DMS153 (cell line): ENCODE results near the gene SPA17.
A peak's percentile ranks its signal among the peaks of the same experiment; 100 is the strongest.

ENCODE experiments used
- DNase-seq: peaks from one replicate; lab custom pipeline; 2025; lab: John Stamatoyannopoulos, UW

SPA17 gene

DNA sequence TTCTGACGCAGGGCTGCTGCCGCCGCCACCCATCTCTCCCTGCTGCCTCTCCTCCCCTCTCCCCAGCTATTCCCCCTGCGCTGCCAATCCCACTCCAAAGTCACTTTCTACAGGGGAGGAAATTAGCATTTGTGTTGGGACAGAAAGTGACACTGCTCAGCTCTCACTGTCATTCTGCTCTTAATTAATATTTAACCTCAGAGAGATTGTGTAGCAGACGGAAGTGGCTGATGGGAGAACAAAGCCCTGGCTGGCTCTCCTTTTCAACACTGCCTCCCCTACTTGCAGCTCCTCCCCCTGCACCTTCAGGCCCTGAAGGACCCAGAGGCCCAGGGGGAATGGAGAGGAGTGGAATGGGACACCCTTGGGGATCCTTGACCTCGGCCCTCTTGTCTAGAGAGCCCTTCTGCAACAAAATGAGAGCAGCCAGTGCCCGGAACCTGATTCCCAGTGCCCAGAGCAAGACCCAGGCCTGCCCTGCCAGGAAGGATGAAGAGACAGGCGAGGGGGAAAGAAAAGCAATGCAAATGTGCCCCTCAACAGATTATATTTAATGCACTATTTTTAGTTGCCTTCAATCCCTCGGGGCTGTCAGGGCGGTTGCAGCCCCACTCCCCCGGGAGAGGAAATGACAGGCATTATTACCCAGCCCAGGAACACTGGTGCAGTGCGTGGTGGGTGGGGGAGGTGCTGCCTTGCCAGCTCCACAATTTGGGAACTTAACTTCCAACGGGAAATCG, 51.4 kb downstream of the SPA17 start:
- no peak for DNase-seq

DNA sequence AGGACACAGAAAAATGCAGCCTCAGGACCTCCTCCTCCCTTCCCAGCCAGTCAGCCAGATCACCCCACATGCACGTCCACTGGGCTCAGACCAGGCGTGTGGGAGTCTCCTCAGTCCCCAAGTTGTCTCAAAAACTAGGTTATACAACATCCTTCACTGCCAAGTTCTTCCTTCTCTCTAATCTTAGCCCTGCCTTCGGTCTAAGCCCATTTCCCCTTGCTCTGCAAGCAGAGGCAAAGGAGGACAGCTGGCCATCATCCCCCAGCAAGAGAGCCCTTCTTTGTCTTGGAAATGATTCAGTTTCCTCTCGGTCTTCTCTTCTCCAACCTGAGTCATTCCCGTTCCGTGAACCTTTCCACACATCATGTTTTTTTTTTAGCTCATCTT, 52.0 kb downstream of the SPA17 start:
- no peak for DNase-seq

DNA sequence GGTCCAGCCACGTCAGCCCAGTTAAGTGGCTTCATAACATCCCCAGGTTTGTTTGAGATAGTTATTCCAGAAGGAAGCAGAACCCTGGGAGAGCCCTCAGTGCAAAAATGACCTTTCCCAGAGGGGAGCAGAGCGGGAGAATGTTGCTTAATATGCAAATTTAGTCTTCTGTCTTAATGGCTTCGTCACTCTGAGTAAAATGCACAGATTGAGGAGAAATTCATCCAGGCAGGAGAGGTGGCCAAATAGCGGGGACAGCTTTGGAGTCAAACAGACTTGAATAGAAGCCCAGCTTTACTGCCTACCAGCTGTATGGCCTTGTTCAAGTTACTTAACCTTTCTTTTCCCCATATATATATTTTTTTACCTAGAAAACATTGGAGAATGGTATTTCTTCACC, 53.8 kb downstream of the SPA17 start:
- DNase-seq: no peak

DNA sequence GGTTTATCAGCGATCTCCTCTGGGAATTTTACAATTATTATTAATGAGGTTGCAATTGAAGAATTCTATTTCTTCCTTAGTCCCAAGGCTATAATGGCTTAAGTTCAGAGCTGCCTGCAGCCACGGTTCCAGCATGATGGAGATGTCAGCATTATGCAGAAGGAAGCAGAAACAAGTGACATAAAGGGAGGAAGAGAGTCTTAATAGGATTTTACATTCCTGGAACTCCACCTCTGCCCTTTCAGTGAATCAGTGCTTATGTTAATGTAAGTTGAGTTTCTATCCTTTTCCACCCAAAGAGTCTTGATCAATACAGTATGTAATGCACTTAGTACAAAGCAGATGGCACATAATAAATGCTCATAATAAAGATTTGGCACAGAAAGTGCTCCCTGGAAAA, 54.4 kb downstream of the SPA17 start:
- no peak for DNase-seq

DNA sequence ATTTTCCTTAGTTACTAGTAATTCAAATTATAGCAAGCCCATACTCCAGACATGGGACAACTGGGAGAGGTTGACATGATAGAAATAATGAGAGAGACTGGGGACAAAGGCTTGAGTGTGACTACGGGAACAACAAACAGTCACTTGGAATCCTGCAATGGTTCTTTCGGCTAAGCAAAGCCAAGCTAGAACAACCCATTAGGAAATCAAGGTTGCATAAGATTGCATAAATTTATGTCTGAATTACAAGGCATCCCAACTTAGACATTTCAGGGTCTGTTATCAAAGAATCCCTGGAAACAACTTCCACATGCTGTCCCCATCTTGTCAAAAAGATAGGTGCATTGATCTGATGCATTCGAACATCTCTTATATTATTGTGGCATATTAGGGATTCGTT, 55.9 kb downstream of the SPA17 start:
- no peak for DNase-seq

DNA sequence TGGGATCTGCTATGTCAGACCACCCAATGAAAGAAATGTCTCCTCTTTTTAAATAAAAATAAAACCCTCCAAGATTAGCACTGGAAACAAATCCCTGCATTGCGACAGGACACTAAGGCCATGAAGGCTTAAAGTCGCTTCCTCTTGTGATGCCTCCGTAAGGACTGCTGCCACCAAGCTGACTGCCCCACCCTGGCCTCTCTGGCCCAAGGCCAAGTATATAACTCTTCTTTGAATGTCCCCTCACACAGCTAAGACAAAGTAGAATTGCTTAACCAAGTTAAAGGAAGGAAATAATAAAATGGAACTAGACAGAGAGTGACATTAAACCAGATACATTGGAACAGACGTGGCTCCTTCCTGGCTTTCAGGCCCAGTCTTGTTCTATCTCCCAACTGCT, 58.5 kb downstream of the SPA17 start:
- DNase-seq: no peak

GRCh38 chr11:124736736-124737135, 63.0 kb downstream of the SPA17 start:
- DNase-seq: no peak

GRCh38 chr11:124737638-124738305, 64.1 kb downstream of the SPA17 start:
- no peak for DNase-seq

DNA sequence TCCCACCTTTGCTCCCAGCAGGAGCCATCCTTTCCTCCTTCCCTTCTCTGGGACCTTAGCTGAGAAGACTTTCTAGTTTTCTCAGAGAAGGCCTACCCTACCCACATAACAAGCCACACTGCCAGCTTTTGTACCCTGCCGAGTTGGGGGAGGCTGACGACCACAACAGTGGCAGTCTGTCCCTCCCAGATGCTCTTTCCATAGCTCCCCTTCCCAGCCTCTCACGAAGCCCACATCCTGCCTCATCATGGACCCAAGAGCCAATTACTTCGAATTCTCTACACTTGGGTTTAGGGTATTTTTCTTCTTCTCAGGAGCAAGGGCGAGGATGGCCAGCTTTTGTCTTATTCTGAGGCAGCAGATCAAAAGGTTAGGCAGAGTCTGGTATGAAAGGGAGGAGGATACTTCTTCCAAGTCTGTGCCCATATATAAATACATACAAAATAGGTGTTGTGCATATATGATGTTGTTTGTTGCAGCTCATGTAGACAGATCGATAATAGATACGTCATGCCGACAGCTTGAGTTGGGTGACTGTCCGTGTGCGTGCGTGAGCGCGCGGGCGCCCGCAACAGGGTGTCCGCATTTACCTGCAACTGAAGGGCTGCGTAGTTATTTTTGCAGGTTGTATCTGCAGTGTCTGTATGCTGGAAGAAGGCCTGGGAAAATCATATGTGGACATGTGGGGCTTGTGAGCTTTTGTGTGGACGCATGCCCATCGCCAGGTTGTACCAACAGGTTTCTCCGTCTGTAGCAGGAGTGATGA, 65.2 kb downstream of the SPA17 start:
- no peak for DNase-seq

DNA sequence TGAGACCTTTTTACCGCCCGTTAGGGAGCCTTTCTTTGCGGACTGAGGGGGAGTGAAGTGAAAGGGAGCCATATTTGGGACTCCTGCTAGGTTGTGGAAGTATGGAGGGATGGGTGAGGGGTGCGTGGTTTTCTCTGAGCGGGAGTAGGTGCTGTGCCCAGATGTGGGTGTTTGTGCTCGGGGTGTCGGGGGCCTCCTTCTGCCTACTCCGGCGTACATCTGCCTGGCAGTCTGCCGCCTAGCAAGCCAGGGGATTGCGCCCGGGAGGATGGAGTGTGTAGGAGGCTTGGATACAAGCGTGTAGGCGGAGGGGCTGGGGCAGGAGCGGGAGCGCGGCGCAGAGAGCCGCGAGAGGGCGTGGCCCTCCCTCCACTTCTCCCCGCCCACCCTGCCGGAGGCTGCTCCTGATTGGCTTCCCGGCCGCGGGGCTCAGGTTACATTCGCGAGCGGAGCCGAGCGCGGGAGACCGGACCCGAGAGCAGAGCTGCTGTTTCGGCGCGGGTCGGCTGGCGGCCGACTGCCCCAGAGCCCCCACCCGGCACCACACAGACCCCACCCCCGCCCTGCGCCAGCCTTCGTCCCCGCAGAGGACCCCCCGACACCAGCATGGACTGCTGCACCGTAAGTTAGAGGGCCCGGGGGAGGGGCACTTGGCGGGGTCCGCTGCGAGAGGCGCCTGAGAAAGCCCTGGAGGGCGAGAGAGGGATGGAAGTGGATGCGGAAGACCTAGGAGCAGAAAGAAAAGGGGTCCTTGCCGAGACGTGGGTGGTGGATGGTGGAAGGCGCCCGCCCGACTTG, 66.0 kb downstream of the SPA17 start, which contains the start of gene NRGN:
Gene NRGN, plus strand, starts transcription at position 464 of the 798 bp plus-strand sequence. Its CDS starts 143 bp downstream, at position 607.
- peak; percentile 77 for DNase-seq

GRCh38 chr11:124740277-124740882, 66.7 kb downstream of the SPA17 start:
- DNase-seq: no peak

- DNase-seq: no peak
Measured at GRCh38 chr11:124742555-124742954, 68.9 kb downstream of the SPA17 start.

GRCh38 chr11:124743050-124743449, 69.3 kb downstream of the SPA17 start:
- no peak for DNase-seq

DNA sequence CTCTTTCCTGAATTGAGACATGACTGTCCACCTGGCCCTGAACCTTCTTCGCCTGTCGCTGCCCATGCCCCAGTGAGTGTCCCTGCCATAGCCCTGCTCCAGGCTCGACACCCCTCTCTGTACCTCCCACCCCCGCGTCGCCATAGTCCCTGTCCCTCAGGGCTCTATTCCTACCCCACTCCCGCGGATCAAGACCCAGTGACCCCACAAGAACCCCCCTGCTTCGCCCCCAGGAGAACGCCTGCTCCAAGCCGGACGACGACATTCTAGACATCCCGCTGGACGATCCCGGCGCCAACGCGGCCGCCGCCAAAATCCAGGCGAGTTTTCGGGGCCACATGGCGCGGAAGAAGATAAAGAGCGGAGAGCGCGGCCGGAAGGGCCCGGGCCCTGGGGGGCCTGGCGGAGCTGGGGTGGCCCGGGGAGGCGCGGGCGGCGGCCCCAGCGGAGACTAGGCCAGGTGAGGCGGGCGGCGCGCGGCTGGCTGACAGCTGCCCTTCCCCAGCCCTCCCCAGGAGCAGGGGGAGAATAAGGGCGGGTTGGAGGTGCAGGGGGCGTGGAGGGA, 71.6 kb downstream of the SPA17 start:
- no peak for DNase-seq

DNA sequence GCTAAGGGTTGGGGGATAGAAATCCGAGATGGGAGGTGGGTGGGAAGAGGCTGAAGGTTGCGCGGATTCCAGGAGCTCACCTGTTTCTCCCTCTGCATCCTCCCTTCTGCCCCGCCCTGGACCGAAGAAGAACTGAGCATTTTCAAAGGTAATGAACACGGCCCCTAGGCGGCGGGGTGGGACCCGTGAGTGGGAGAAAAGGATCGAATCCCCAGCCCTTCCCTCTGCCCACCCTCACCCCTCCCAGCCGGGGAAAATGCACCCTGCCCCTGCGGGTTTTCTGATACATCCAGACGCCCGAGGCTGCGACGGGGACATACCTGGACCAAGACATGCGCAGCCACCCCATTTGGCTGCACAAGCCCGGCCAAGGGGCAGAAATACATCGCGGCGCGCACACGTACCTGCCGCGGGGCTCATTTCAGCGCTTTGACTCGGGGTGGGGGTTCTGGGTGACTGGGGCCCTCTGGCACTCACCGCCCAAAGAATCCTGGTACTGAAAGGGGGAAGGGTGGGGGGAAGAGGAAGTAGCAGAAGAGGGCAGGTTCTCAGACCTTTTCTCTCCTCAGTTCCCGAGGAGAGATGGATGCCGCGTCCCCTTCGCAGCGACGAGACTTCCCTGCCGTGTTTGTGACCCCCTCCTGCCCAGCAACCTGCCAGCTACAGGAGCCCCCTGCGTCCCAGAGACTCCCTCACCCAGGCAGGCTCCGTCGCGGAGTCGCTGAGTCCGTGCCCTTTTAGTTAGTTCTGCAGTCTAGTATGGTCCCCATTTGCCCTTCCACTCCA, 72.3 kb downstream of the SPA17 start:
- DNase-seq: no peak

DNA sequence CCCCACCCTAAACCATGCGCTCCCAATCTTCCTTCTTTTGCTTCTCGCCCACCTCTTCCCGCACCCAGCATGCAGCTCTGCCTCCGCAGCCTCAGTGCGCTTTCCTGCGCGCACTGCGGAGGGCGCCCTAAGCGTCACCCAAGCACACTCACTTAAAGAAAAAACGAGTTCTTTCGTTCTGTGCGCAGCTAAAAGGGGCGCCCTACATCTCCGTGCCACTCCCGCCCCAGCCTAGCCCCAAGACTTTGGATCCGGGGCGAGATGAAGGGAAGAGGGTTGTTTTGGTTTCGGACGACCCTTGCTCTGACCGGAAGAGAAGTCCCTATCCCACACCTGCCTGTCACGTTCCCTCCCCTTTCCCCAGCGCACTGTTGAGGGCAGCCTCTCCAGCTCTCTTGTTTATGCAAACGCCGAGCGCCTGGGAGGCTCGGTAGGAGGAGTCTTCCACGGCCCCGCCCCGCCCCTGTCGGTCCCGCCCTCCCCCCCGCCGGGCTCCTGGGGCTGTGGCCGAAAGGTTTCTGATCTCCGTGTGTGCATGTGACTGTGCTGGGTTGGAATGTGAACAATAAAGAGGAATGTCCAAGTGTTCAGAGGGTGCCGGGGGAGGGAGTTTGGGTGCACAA, 73.0 kb downstream of the SPA17 start:
- peak; percentile 47 for DNase-seq
